ENCODE data around the gene TMEM121B. TPM values are rescaled to one million over a fixed set of nuclear protein-coding genes. Genes with fewer than 3 reads are reported as not detected.

Gene TMEM121B
- total RNA-seq, 1 donor from 2014 or later, result 0.48 TPM

- Mint-ChIP-seq H3K27ac (ENCODE audit: unreplicated experiment) (peak overlapping the region; percentile 41), H3K4me1 (ENCODE audit: unreplicated experiment) (peaks cover 15% of the 10 kb centered on the region)
Measured at GRCh38 chr22:17085277-17086181, 35.6 kb downstream of the TMEM121B start.

DNA sequence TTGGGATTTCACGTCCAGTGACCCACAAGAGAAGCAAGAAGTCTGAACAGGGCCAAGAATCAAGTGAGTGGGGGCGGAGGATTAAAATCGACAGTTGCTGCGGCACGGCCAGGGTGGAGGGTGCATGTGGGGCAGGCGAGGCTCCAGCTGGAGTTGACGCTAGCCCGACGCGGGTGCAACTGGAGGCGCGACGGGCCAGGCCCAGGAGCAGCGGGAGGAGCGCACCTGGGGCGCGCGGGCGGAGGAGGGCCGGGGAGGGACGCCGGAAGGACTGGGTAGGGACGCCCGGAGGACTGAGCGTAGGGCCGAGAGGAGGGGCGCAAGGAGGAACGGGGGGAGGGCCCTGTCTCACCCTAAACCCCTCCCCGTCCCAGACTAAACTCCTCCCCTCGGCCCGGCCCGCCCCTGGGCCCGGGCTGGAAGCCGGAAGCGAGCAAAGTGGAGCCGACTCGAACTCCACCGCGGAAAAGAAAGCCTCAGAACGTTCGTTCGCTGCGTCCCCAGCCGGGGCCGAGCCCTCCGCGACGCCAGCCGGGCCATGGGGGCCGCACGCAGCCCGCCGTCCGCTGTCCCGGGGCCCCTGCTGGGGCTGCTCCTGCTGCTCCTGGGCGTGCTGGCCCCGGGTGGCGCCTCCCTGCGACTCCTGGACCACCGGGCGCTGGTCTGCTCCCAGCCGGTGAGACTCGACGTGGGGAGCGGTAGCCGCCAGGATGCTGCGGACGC is 36.4 kb downstream of the TMEM121B start, which contains the start of gene IL17RA:
Gene IL17RA, plus strand, starts transcription at position 447 of the 723 bp plus-strand sequence. Its CDS starts 92 bp downstream, at position 539.
- no peak for TF ChIP-seq CTCF (IDR thresholded peaks at IDR 0.05)
- peaks cover 15% of the 10 kb centered on the region for H3K4me1 Mint-ChIP-seq (ENCODE audit: unreplicated experiment)
- no peaks in the 10 kb centered on the region for H3K9me3 Mint-ChIP-seq (ENCODE audit: unreplicated experiment)
- DNase-seq (ENCODE audit: extremely low spot score, unreplicated experiment), result peak; percentile 95
- H3K4me3 Mint-ChIP-seq (ENCODE audit: unreplicated experiment), result peak within 1 kb of the TSS; percentile 79
- H3K27ac Mint-ChIP-seq (ENCODE audit: unreplicated experiment), result peak within 1 kb of the TSS; percentile 50
- H3K27me3 Mint-ChIP-seq (ENCODE audit: unreplicated experiment), result no peaks in the 10 kb centered on the region
- H3K36me3 Mint-ChIP-seq (ENCODE audit: unreplicated experiment), result no peaks in the 10 kb centered on the region

More at GRCh38 chr22:17085277-17086181, 35.6 kb downstream of the TMEM121B start:
- TF ChIP-seq CTCF (IDR thresholded peaks at IDR 0.05), result no peak
- Mint-ChIP-seq H3K27me3 (ENCODE audit: unreplicated experiment) (no peaks in the 10 kb centered on the region), H3K9me3 (ENCODE audit: unreplicated experiment) (no peaks in the 10 kb centered on the region), H3K36me3 (ENCODE audit: unreplicated experiment) (no peaks in the 10 kb centered on the region), H3K4me3 (ENCODE audit: unreplicated experiment) (peak overlapping the region; percentile 79)
- no peak for DNase-seq (ENCODE audit: extremely low spot score, unreplicated experiment)

DNA sequence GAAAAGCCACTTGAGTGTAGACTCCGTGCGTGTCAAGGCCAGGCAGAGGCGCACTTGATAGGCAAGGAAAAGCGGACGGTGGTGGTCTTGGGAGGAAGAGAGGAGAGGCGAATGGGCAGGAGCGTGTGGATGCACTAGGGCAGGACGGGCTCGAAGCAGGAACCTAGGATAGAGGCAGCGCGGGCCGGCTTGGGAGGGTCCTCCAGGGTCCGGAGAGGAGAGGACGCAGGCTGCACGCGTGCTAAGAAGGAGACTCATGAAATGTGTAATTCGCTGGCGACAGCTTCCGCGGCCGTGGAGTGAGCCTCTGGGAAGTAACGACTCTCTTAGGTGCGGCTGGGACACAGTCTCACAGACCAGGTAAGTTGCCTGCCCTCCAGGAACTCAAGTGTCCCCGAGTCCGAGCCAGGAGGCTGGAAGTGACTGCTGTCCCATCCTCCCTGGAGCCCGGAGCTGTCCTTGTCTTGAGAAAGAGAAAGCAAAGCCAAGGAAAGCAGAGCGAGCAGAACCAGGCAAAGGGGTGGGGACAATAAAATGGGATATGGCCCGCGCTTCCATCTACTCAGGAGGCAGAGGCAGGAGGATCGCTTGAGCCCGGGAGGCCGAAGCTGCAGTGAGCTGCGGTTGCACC is 37.2 kb downstream of the TMEM121B start:
- Mint-ChIP-seq H3K4me3 (ENCODE audit: unreplicated experiment) (peak overlapping the region; percentile 79), H3K4me1 (ENCODE audit: unreplicated experiment) (peaks cover 15% of the 10 kb centered on the region), H3K9me3 (ENCODE audit: unreplicated experiment) (no peaks in the 10 kb centered on the region), H3K27me3 (ENCODE audit: unreplicated experiment) (no peaks in the 10 kb centered on the region), H3K36me3 (ENCODE audit: unreplicated experiment) (no peaks in the 10 kb centered on the region), H3K27ac (ENCODE audit: unreplicated experiment) (peak overlapping the region; percentile 50)
- DNase-seq (ENCODE audit: extremely low spot score, unreplicated experiment), result no peak
- TF ChIP-seq CTCF (IDR thresholded peaks at IDR 0.05), result no peak

GRCh38 chr22:17083255-17083654 is 37.9 kb downstream of the TMEM121B start:
- H3K9me3 Mint-ChIP-seq (ENCODE audit: unreplicated experiment), result no peaks in the 10 kb centered on the region
- TF ChIP-seq CTCF (IDR thresholded peaks at IDR 0.05), result no peak
- no peak overlapping the region for H3K27ac Mint-ChIP-seq (ENCODE audit: unreplicated experiment)
- H3K4me3 Mint-ChIP-seq (ENCODE audit: unreplicated experiment), result peak overlapping the region; percentile 63
- H3K36me3 Mint-ChIP-seq (ENCODE audit: unreplicated experiment), result no peaks in the 10 kb centered on the region
- H3K27me3 Mint-ChIP-seq (ENCODE audit: unreplicated experiment), result no peaks in the 10 kb centered on the region
- DNase-seq (ENCODE audit: extremely low spot score, unreplicated experiment), result no peak
- H3K4me1 Mint-ChIP-seq (ENCODE audit: unreplicated experiment), result peaks cover 15% of the 10 kb centered on the region
